GM18505 (cell line): ENCODE measurements around the gene ATP5F1A.

Experiments
- ATAC-seq: cut with Tn5 transposase; IDR thresholded peaks from one replicate; pipeline ENCODE4 v1.9.1; 2021; ENCODE audit not compliant: unreplicated experiment
- POLR2A ChIP-seq: IDR thresholded peaks from 4 replicates; pipeline ENCODE4 v1.6.1; 2011; ENCODE audit warnings: borderline replicate concordance; ENCODE audit not compliant: insufficient read depth, insufficient read length; ENCODE audit errors: extremely low read depth

The ATP5F1A gene

DNA sequence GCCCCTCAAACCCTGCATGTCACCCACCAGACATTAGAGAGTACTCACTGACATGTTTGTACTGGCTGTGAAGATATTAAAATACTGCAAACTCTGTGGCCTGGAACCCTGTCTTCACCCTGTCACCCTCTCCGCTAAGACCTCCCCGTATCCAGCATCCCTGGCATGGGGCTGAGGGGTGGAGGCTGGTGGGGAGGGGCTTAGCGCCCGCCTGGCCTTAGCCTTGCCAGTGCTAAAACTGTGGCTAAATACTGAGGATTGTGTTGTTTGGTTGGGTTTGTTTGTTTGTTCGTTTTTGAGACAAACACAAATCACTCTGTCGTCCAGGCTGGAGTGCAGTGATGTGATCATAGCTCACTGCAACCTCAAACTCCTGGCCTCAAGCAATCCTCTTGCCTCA, 27.9 kb downstream of the ATP5F1A start:
- TF ChIP-seq POLR2A: no peak
- no peak for ATAC-seq

GRCh38 chr18:46069524-46069923, 28.6 kb downstream of the ATP5F1A start:
- ATAC-seq: no peak
- TF ChIP-seq POLR2A: no peak

- ATAC-seq: no peak
- no peak for TF ChIP-seq POLR2A
Observed at GRCh38 chr18:46068763-46069162, 29.3 kb downstream of the ATP5F1A start.

GRCh38 chr18:46067438-46068007, 30.6 kb downstream of the ATP5F1A start:
- ATAC-seq: no peak
- no peak for TF ChIP-seq POLR2A

DNA sequence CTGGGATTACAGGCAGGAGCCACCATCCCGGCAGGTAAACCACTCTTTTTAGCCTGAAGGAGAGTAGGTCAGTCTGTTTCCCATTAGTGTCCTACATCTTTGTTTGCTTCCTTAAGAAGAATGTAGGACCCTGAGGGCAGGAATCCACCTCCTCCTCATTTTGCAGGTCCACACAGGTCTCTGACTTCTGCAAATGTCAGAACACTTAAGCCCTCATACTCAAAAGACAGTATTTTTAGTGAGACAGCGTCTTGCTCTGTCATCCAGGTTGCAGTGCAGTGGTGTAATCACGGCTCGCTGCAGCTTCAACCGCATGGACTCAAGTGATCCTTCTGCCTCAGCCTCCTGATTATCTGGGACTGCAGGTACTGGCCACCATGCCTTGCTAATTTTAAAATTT, 35.3 kb downstream of the ATP5F1A start:
- no peak for TF ChIP-seq POLR2A
- no peak for ATAC-seq

DNA sequence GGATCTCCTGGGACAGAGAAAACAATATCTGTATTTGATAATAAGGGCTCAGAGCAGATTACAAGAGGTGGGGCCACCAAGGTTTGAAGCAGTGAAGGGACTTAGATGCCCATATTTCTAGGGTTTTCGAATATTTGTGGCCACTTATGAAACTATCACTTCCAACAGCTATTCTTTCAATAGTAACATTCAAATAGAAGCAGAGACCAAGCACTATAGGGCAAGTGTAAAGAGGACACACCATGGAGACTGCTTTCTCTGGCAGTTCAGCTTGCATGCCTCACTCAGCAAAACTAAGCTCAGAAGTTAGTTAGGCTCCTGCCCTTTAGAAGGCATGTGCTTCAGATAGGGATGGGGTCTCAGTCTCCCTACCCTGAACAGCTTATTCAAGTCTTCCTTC, 36.3 kb downstream of the ATP5F1A start:
- TF ChIP-seq POLR2A: no peak
- ATAC-seq: no peak

DNA sequence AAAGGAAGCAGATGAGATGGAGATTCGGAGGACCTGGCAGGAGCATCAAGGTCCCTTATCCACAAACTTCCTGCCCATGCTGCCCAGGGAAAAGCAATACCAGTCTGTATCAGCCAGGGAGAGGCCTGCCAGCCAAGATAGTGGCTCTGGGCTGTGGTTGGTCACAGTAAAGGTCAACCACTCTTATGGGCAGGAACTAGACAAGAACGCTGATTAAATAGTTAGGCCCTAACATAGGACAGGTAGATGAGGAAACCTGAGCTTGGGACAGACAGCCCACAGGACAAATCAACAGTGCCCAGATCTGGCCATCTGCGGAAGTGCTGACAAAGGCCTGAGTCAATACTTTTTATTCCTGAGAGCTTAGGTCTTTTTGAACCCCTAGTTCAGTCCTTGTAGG, 36.7 kb downstream of the ATP5F1A start:
- no peak for ATAC-seq
- TF ChIP-seq POLR2A: no peak

- ATAC-seq: no peak
- no peak for TF ChIP-seq POLR2A
Observed at GRCh38 chr18:46060359-46060841, 37.7 kb downstream of the ATP5F1A start.

- no peak for TF ChIP-seq POLR2A
- ATAC-seq: no peak
Observed at GRCh38 chr18:46055838-46056230, 42.3 kb downstream of the ATP5F1A start.

DNA sequence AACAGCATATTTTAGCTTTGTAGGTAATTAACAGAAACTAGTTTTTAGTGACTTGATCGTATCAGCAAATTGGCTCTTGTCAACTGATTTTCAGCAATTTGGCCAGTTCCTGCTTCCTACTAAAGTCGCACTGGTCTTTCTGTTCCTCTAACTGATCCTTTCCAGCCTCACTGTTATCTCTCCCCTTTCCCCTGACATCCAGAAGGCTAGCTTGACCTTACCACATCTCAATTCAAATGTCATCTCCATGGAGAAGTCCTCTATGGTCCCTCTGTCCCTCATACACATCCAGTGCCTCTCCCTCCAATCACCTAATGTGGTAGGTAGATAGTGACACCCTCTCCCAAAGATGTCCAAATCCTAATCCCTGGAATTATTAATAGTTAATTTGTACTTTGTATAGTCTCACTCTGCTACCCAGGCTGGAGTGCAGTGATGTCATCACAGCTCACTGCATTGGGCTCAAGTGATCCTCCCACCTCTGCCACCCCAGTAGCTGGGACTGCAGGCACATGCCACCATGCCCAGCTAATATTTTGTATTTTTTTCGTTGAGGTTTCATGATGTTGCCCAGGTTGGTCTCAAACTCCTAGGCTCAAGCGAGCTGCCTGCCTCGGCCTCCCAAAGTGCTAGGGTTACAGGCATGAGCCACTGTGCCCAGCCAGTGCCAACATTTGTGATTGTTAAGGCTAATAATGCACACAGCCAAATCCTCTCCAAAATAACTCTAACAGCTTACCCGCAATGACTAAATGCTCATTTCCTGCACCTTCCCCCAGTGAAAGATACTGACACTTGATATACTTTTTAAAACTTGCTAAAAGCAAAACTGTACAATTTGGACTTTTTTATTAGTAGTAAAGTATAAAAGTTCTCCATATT, 42.9 kb downstream of the ATP5F1A start:
- no peak for TF ChIP-seq POLR2A
- ATAC-seq: no peak

- no peak for ATAC-seq
- TF ChIP-seq POLR2A: no peak
Observed at GRCh38 chr18:46053368-46054095, 44.6 kb downstream of the ATP5F1A start.

DNA sequence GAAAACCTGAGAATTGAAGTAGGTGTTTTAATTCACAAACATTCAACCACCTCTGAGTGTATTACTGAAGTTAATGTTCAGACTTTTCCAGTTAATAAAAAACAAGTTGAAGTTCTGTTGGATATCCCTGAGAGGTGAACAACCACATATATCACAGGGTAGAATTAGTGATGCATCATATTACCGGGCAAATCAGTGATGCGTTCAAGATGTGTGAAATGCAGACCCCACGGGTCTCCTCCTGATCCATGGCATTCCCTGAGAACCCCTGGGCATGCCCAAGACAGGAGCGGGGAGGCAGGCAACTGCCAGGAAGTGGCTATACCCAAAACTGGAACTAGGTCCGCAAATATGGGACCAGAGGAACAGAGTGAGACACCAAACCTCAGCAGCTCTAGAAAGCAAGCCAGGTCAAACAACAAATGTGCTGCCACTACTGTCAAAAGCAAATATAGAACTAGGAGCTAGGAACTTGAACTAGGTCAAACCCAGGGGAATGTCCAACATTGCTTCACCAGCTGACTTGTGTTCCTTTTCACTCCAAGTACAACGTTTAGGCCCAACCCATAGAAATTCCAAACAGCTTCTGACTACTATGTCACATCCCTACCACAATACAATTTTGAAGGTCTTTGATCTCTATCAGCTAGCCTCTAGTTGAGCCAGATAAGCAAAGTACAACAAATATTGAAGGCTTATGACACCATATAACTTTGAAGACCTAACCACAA, 46.2 kb downstream of the ATP5F1A start:
- TF ChIP-seq POLR2A: no peak
- no peak for ATAC-seq

GRCh38 chr18:46050268-46050667, 47.8 kb downstream of the ATP5F1A start:
- ATAC-seq: no peak
- no peak for TF ChIP-seq POLR2A
